GM19240 (cell line): ENCODE results near the gene GRPR.

ENCODE experiments used
- DNase-seq: peaks from one replicate; pipeline ENCODE4 v3.0.0; 2011; ENCODE audit warnings: low spot score; ENCODE audit not compliant: insufficient read length

Gene GRPR

GRCh38 chrX:16123222-16123786 lies at the start of gene GRPR:
Gene GRPR (plus strand): TSS chrX:16123565. CDS start chrX:16123954, 389 bp downstream.
- DNase-seq, result no peak

GRCh38 chrX:16075087-16075486 lies 48.3 kb upstream of the GRPR start:
- DNase-seq, result no peak

- no peak for DNase-seq
Observed at GRCh38 chrX:16076834-16077233, 46.5 kb upstream of the GRPR start.

- DNase-seq, result no peak
Observed at GRCh38 chrX:16077811-16078210, 45.6 kb upstream of the GRPR start.

GRCh38 chrX:16081357-16081756 lies 42.0 kb upstream of the GRPR start:
- DNase-seq, result no peak

- no peak for DNase-seq
Observed at GRCh38 chrX:16082470-16083085, 40.8 kb upstream of the GRPR start.

- DNase-seq, result no peak
Observed at GRCh38 chrX:16087076-16087475, 36.3 kb upstream of the GRPR start.

- DNase-seq, result no peak
Observed at GRCh38 chrX:16089086-16089485, 34.3 kb upstream of the GRPR start.

GRCh38 chrX:16096141-16096540 lies 27.2 kb upstream of the GRPR start:
- no peak for DNase-seq

GRCh38 chrX:16100673-16101072 lies 22.7 kb upstream of the GRPR start:
- no peak for DNase-seq

GRCh38 chrX:16101581-16101980 lies 21.8 kb upstream of the GRPR start:
- no peak for DNase-seq

GRCh38 chrX:16103625-16104024 lies 19.7 kb upstream of the GRPR start:
- DNase-seq, result no peak

GRCh38 chrX:16112428-16112827 lies 10.9 kb upstream of the GRPR start:
- no peak for DNase-seq

GRCh38 chrX:16113978-16114565 lies 9.3 kb upstream of the GRPR start:
- DNase-seq, result no peak

- DNase-seq, result no peak
Observed at GRCh38 chrX:16114611-16115010, 8.8 kb upstream of the GRPR start.

GRCh38 chrX:16119353-16120220 lies 3.8 kb upstream of the GRPR start:
- no peak for DNase-seq

- no peak for DNase-seq
Observed at GRCh38 chrX:16120431-16120830, 2.9 kb upstream of the GRPR start.

- no peak for DNase-seq
Observed at GRCh38 chrX:16124201-16124600, 836 bp downstream of the GRPR start.

- DNase-seq, result no peak
Observed at GRCh38 chrX:16125520-16126149, 2.3 kb downstream of the GRPR start.

GRCh38 chrX:16130707-16131106 lies 7.3 kb downstream of the GRPR start:
- DNase-seq, result no peak

GRCh38 chrX:16134936-16135335 lies 11.6 kb downstream of the GRPR start:
- DNase-seq, result no peak

- no peak for DNase-seq
Observed at GRCh38 chrX:16136080-16136479, 12.7 kb downstream of the GRPR start.
